ENCODE data around the gene WDR77.

The WDR77 gene

DNA sequence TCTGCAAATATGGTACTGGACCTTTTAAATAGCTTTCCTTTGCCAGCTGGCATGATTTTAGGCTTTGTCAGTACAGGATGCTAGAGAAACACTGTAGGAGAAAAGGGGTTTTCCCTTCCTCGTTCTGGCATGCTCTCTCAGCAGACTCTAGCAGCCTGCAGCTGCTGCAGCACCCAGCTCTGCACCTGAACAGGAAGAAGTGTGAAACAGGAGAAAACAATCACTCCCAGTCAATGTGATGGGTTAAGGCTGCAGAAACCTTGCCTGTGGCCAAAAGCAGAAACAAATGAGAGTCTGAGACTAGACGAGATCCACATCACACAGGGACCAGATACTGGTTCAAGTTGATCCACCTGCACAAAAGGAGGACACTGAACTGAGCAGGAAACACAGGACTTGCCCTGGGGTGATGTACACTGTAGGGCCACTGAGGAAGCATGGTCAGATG lies 42.7 kb downstream of the WDR77 start:
- no peak for TF ChIP-seq SUZ12 (IDR thresholded peaks at IDR 0.05)
- no peak for TF ChIP-seq FOXK2 (IDR thresholded peaks at IDR 0.05)
- no peak for TF ChIP-seq L3MBTL2 (conservative IDR thresholded peaks at IDR 0.05)
- TF ChIP-seq ARNT (IDR thresholded peaks at IDR 0.05) = no peak
- no peak for TF ChIP-seq FOXM1 (IDR thresholded peaks at IDR 0.05; ENCODE audit: borderline replicate concordance)
- TF ChIP-seq CTBP1 (IDR thresholded peaks at IDR 0.05; ENCODE audit: borderline replicate concordance) = no peak
- no peak for TF ChIP-seq NFRKB (IDR thresholded peaks at IDR 0.05)
- no peak for TF ChIP-seq PKNOX1 (IDR thresholded peaks at IDR 0.05)
- TF ChIP-seq SP1 (IDR thresholded peaks at IDR 0.05) = no peak
- no peak for TF ChIP-seq BHLHE40 (IDR thresholded peaks at IDR 0.05; ENCODE audit: borderline replicate concordance)
- TF ChIP-seq FOXA1 (IDR thresholded peaks at IDR 0.05) = no peak
- TF ChIP-seq TARDBP (IDR thresholded peaks at IDR 0.05) = no peak
- TF ChIP-seq LEF1 (IDR thresholded peaks at IDR 0.05; ENCODE audit: borderline replicate concordance) = no peak
- TF ChIP-seq ZNF384 (IDR thresholded peaks at IDR 0.05) = no peak
- POLR2A ChIA-PET = no interaction called here
- no peak for DNase-seq (ENCODE audit: extremely low spot score)
- CTCF ChIA-PET = no interaction called here

DNA sequence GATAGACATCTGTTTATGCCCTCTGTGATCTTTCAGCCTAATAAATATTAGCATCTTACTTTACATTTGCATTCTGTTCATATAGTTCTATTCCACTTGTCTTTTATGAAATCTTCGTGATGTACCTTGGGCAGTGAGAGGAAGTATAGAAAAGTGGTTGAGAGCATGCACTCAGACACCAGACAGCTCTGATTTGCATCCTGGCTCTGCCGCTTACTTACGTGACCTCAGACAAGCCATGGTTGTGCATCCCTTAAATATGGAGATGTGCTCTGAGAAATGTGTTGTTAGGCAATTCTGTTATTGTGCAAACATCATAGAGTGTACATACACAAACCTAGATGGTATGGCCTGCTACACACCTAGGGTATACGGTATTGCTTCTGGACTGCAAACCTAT lies 44.5 kb downstream of the WDR77 start:
- no peak for DNase-seq (ENCODE audit: extremely low spot score)
- ChIA-PET CTCF (interaction anchor here (0.6 kb wide), 1 partner anchor 189 kb away, joined by 3 read pairs; no protein-coding TSS in a partner anchor), POLR2A (no interaction called here)
- no peak for TF ChIP-seq CTBP1 (IDR thresholded peaks at IDR 0.05; ENCODE audit: borderline replicate concordance)
- no peak for TF ChIP-seq LEF1 (IDR thresholded peaks at IDR 0.05; ENCODE audit: borderline replicate concordance)
- TF ChIP-seq FOXM1 (IDR thresholded peaks at IDR 0.05; ENCODE audit: borderline replicate concordance) = no peak
- no peak for TF ChIP-seq HDGF (IDR thresholded peaks at IDR 0.05; ENCODE audit: borderline replicate concordance)
- no peak for TF ChIP-seq FOXA1 (IDR thresholded peaks at IDR 0.05)
- TF ChIP-seq NFRKB (IDR thresholded peaks at IDR 0.05) = no peak
- no peak for TF ChIP-seq TARDBP (IDR thresholded peaks at IDR 0.05)

DNA sequence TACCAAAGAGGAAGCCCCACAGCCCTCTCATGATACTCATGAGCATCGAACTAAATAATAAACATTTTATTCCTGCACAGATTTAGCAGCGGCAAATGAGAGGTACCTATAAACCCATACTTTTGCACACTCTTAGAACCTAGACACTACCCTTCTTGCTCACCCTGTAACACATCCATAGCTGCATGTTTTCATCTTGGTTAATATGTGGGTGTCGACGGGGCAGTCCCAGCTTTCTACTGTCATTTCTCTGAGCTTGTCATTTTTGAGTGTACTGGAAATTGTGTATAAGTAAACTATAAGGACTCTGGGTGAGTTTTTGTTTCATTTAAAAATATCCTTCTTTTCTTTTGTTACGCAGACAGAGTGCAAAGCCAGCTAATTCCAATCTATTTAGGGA lies 47.0 kb downstream of the WDR77 start:
- DNase-seq (ENCODE audit: extremely low spot score) = no peak
- TF ChIP-seq ZNF384 (IDR thresholded peaks at IDR 0.05) (no peak), BHLHE40 (IDR thresholded peaks at IDR 0.05; ENCODE audit: borderline replicate concordance) (no peak), CTBP1 (IDR thresholded peaks at IDR 0.05; ENCODE audit: borderline replicate concordance) (no peak), LEF1 (IDR thresholded peaks at IDR 0.05; ENCODE audit: borderline replicate concordance) (no peak), NFRKB (IDR thresholded peaks at IDR 0.05) (no peak), FOXA1 (IDR thresholded peaks at IDR 0.05) (no peak), HDGF (IDR thresholded peaks at IDR 0.05; ENCODE audit: borderline replicate concordance) (no peak), FOXM1 (IDR thresholded peaks at IDR 0.05; ENCODE audit: borderline replicate concordance) (no peak), PKNOX1 (IDR thresholded peaks at IDR 0.05) (no peak)
- ChIA-PET CTCF (interaction anchor here (1.7 kb wide), 1 partner anchor 181 kb away, joined by 5 read pairs; no protein-coding TSS in a partner anchor), POLR2A (interaction anchor here (0.8 to 0.9 kb wide), 2 partner anchors 21 to 258 kb away, joined by 3 read pairs; no protein-coding TSS in a partner anchor)

- ChIA-PET CTCF (interaction anchor here (0.7 to 2.2 kb wide), 8 partner anchors 14 to 181 kb away, joined by 3 to 23 read pairs (median 4); no protein-coding TSS in a partner anchor), POLR2A (interaction anchor here (0.6 to 0.9 kb wide), 2 partner anchors 54 to 178 kb away, joined by 3 to 4 read pairs; no protein-coding TSS in a partner anchor)
- DNase-seq (ENCODE audit: extremely low spot score) = peak; percentile 58
- TF ChIP-seq CTBP1 (IDR thresholded peaks at IDR 0.05; ENCODE audit: borderline replicate concordance) (no peak), NFRKB (IDR thresholded peaks at IDR 0.05) (no peak), BHLHE40 (IDR thresholded peaks at IDR 0.05; ENCODE audit: borderline replicate concordance) (no peak), SUZ12 (IDR thresholded peaks at IDR 0.05) (no peak)
These were observed 49.1 kb downstream of the WDR77 start for GRCh38 chr1:111399792-111400610.

GRCh38 chr1:111392460-111392945 lies 56.6 kb downstream of the WDR77 start:
- ChIA-PET CTCF (interaction anchor here (0.6 kb wide), 1 partner anchor 41 kb away, joined by 3 read pairs; no protein-coding TSS in a partner anchor), POLR2A (no interaction called here)
- TF ChIP-seq LEF1 (IDR thresholded peaks at IDR 0.05; ENCODE audit: borderline replicate concordance) (no peak), L3MBTL2 (conservative IDR thresholded peaks at IDR 0.05) (no peak), FOXK2 (IDR thresholded peaks at IDR 0.05) (no peak), TARDBP (IDR thresholded peaks at IDR 0.05) (no peak), ARNT (IDR thresholded peaks at IDR 0.05) (no peak), CTBP1 (IDR thresholded peaks at IDR 0.05; ENCODE audit: borderline replicate concordance) (no peak), BHLHE40 (IDR thresholded peaks at IDR 0.05; ENCODE audit: borderline replicate concordance) (no peak), PKNOX1 (IDR thresholded peaks at IDR 0.05) (no peak), SUZ12 (IDR thresholded peaks at IDR 0.05) (no peak), FOXA1 (IDR thresholded peaks at IDR 0.05) (no peak), SP1 (IDR thresholded peaks at IDR 0.05) (no peak)
- no peak for DNase-seq (ENCODE audit: extremely low spot score)

DNA sequence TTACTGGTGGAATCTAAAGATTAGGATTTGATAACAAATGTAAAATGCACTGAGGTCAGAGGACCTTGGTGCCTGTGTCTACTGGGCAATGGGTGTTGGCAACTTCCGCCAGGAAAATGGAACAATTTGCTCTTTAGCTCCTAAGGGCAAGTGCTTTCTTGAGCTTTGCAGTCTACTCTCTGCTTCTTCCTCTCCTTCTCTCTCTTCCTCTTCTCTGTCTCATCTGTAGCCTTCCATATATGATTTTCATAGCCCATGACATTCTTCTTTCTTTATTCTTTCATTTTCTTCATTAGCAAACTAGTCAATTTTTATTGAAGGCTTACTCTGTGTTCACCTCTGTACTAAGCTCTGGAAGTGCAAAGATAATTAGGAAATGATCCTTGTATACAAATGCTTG lies 57.0 kb downstream of the WDR77 start:
- ChIA-PET CTCF (interaction anchor here (0.6 kb wide), 1 partner anchor 42 kb away, joined by 3 read pairs; no protein-coding TSS in a partner anchor), POLR2A (no interaction called here)
- DNase-seq (ENCODE audit: extremely low spot score) = no peak

More for the DNA sequence above, 57.0 kb downstream of the WDR77 start:
- TF ChIP-seq SUZ12 (IDR thresholded peaks at IDR 0.05) (no peak), CTBP1 (IDR thresholded peaks at IDR 0.05; ENCODE audit: borderline replicate concordance) (no peak), L3MBTL2 (conservative IDR thresholded peaks at IDR 0.05) (no peak), BHLHE40 (IDR thresholded peaks at IDR 0.05; ENCODE audit: borderline replicate concordance) (no peak), ELF4 (IDR thresholded peaks at IDR 0.05) (no peak), SP1 (IDR thresholded peaks at IDR 0.05) (no peak), HDGF (IDR thresholded peaks at IDR 0.05; ENCODE audit: borderline replicate concordance) (no peak), TARDBP (IDR thresholded peaks at IDR 0.05) (no peak), ARNT (IDR thresholded peaks at IDR 0.05) (no peak), NFRKB (IDR thresholded peaks at IDR 0.05) (no peak), LEF1 (IDR thresholded peaks at IDR 0.05; ENCODE audit: borderline replicate concordance) (no peak), PKNOX1 (IDR thresholded peaks at IDR 0.05) (no peak), FOXA1 (IDR thresholded peaks at IDR 0.05) (no peak), FOXM1 (IDR thresholded peaks at IDR 0.05; ENCODE audit: borderline replicate concordance) (no peak), ZNF384 (IDR thresholded peaks at IDR 0.05) (no peak), FOXK2 (IDR thresholded peaks at IDR 0.05) (no peak)

Data from HEK293T (cell line).